ENCODE results near the gene DIP2B.

DIP2B gene

GRCh38 chr12:50686406-50686805 lies 181.6 kb downstream of the DIP2B start:
- no peak for DNase-seq

- DNase-seq = no peak
Measured at GRCh38 chr12:50686976-50687375, 182.2 kb downstream of the DIP2B start.

GRCh38 chr12:50689437-50689836 lies 184.7 kb downstream of the DIP2B start:
- DNase-seq = no peak

GRCh38 chr12:50690925-50691324 lies 186.1 kb downstream of the DIP2B start:
- DNase-seq = peak; percentile 8

- no peak for DNase-seq
Measured at GRCh38 chr12:50695961-50696360, 191.2 kb downstream of the DIP2B start.

GRCh38 chr12:50696931-50697330 lies 192.1 kb downstream of the DIP2B start:
- no peak for DNase-seq

GRCh38 chr12:50699154-50699553 lies 194.4 kb downstream of the DIP2B start:
- DNase-seq = no peak

GRCh38 chr12:50699940-50700339 lies 195.2 kb downstream of the DIP2B start:
- no peak for DNase-seq

GRCh38 chr12:50706606-50707005 lies 201.8 kb downstream of the DIP2B start:
- DNase-seq = no peak

GRCh38 chr12:50707396-50707795 lies 202.6 kb downstream of the DIP2B start:
- no peak for DNase-seq

- no peak for DNase-seq
Measured at GRCh38 chr12:50708631-50709030, 203.8 kb downstream of the DIP2B start.

- no peak for DNase-seq
Measured at GRCh38 chr12:50711121-50711520, 206.3 kb downstream of the DIP2B start.

- no peak for DNase-seq
Measured at GRCh38 chr12:50715174-50715573, 210.4 kb downstream of the DIP2B start.

GRCh38 chr12:50718760-50719159 lies 214.0 kb downstream of the DIP2B start:
- no peak for DNase-seq

- DNase-seq = no peak
Measured at GRCh38 chr12:50720085-50720484, 215.3 kb downstream of the DIP2B start.

GRCh38 chr12:50720501-50720900 lies 215.7 kb downstream of the DIP2B start:
- no peak for DNase-seq

GRCh38 chr12:50723865-50724264 lies 219.1 kb downstream of the DIP2B start:
- no peak for DNase-seq

- no peak for DNase-seq
Measured at GRCh38 chr12:50725011-50725942, 220.5 kb downstream of the DIP2B start.

GRCh38 chr12:50727466-50727865 lies 222.7 kb downstream of the DIP2B start:
- DNase-seq = no peak

- no peak for DNase-seq
Measured at GRCh38 chr12:50728417-50728816, 223.6 kb downstream of the DIP2B start.

- no peak for DNase-seq
Measured at GRCh38 chr12:50728841-50729240, 224.1 kb downstream of the DIP2B start.

GRCh38 chr12:50732591-50732990 lies 227.8 kb downstream of the DIP2B start:
- DNase-seq = no peak

- no peak for DNase-seq
Measured at GRCh38 chr12:50733706-50734105, 228.9 kb downstream of the DIP2B start.

- DNase-seq = no peak
Measured at GRCh38 chr12:50734409-50735263, 229.9 kb downstream of the DIP2B start.

Data from NCI-H2081 treated with DMSO at 0.1 percent for 48 hours (cell line).